ENCODE results near the gene IRX2.

DNA sequence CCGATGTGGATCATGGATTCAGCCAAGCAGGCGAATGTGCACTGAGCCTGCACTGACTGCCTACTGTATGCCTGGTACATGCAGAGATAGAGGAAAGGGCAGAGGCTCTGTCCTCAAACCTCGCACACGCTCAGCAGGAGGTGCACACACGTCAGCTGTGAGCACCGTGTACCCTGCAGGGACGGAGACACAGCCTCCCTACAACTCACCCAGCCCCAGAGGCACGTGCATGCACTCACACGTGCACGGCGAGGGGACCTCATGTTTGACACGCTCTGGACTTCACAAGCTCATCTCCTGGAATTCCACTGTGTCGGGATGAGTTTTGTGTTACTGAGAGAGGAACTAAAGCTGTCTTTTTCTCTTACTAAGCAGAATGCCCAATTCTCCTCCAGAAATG is 48.4 kb downstream of the IRX2 start:
- no peak for TF ChIP-seq POLR2AphosphoS5 (IDR thresholded peaks at IDR 0.05; ENCODE audit: low read depth, low read length)
- TF ChIP-seq, protein P1, sequence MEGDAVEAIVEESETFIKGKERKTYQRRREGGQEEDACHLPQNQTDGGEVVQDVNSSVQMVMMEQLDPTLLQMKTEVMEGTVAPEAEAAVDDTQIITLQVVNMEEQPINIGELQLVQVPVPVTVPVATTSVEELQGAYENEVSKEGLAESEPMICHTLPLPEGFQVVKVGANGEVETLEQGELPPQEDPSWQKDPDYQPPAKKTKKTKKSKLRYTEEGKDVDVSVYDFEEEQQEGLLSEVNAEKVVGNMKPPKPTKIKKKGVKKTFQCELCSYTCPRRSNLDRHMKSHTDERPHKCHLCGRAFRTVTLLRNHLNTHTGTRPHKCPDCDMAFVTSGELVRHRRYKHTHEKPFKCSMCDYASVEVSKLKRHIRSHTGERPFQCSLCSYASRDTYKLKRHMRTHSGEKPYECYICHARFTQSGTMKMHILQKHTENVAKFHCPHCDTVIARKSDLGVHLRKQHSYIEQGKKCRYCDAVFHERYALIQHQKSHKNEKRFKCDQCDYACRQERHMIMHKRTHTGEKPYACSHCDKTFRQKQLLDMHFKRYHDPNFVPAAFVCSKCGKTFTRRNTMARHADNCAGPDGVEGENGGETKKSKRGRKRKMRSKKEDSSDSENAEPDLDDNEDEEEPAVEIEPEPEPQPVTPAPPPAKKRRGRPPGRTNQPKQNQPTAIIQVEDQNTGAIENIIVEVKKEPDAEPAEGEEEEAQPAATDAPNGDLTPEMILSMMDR (IDR thresholded peaks at IDR 0.05), result no peak
